ENCODE measurements around the gene AKAP17A.

DNA sequence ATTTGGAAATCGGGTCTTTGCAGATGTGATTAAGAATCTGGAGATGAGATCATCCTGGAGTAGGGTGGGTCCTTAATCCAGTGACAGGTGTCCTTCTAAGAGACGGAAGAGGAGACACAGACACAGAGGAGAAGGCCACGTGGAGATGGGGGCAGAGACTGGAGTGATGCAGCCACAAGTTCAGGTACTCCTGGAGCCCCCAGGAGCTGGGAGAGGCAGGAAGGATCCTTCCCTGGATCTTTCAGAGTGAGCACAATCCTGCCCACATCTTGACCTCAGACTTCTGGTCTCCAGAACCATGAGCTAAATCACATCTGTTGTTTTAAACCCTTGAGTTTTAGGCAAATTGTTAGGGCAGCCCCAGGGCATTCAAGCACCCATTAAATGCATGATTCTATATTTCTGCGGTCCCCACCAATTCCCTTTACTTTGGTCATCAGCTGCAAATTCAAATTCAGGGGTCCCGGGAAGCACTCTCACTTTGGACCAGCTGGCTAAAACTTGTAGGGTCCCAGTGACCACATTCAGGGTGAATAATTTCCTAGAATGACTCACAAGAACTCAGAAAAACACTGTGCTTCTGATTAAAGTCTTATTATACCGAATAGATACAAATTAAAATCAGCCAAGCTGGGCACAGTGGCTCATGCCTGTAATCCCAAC is 12.8 kb upstream of the AKAP17A start:
- TF ChIP-seq, protein P1, sequence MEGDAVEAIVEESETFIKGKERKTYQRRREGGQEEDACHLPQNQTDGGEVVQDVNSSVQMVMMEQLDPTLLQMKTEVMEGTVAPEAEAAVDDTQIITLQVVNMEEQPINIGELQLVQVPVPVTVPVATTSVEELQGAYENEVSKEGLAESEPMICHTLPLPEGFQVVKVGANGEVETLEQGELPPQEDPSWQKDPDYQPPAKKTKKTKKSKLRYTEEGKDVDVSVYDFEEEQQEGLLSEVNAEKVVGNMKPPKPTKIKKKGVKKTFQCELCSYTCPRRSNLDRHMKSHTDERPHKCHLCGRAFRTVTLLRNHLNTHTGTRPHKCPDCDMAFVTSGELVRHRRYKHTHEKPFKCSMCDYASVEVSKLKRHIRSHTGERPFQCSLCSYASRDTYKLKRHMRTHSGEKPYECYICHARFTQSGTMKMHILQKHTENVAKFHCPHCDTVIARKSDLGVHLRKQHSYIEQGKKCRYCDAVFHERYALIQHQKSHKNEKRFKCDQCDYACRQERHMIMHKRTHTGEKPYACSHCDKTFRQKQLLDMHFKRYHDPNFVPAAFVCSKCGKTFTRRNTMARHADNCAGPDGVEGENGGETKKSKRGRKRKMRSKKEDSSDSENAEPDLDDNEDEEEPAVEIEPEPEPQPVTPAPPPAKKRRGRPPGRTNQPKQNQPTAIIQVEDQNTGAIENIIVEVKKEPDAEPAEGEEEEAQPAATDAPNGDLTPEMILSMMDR (IDR thresholded peaks at IDR 0.05; ENCODE audit: low read length): no peak
- no peak for TF ChIP-seq EZH2phosphoT487 (IDR thresholded peaks at IDR 0.05; ENCODE audit: low read length)
- no peak for TF ChIP-seq EZH2 (optimal IDR thresholded peaks at IDR 0.05; ENCODE audit: low read depth, low read length)
